ENCODE measurements around the gene MOB3B. TPM values are rescaled to one million over a fixed set of nuclear protein-coding genes. Genes with fewer than 3 reads are reported as not detected.

The MOB3B gene
- total RNA-seq, 3 donors from 2014 or later (not counting 1 experiment from before 2014, with no cell fraction given), result 0.23 to 0.30 (median 0.28) TPM

- Mint-ChIP-seq H3K27me3 (ENCODE audit: low read depth in 2 of 2) (no peaks in the 10 kb centered on the region), H3K36me3 (peaks cover 6% of the 10 kb centered on the region), H3K4me3 (no peak overlapping the region), H3K4me1 (no peaks in the 10 kb centered on the region), H3K9me3 (peaks cover 0 to 3% of the 10 kb centered on the region in 2 donors), H3K27ac (no peak overlapping the region)
- intact Hi-C loops (cut with micrococcal nuclease), result no loop called here
- Histone ChIP-seq H3K36me3 (ENCODE audit: control insufficient read depth, insufficient read depth, low read length) (no peaks in the 10 kb centered on the region), H3K27ac (ENCODE audit: low read length) (no peak overlapping the region), H3K27me3 (ENCODE audit: control insufficient read depth, insufficient read depth, low read length) (no peaks in the 10 kb centered on the region), H3K4me1 (ENCODE audit: control insufficient read depth, insufficient read depth, low read length) (no peaks in the 10 kb centered on the region), H3K9me3 (ENCODE audit: control insufficient read depth, insufficient read depth, low read length) (no peaks in the 10 kb centered on the region), H3K4me3 (ENCODE audit: low read length) (no peak overlapping the region)
- no peak for ATAC-seq
- TF ChIP-seq CTCF (IDR thresholded peaks at IDR 0.05), result no peak
- WGBS (ENCODE audit: insufficient coverage), result 97% methylated on average over 5 of the region's 5 CpGs
- no peak for DNase-seq
Measured at GRCh38 chr9:27408001-27408400, 121.6 kb downstream of the MOB3B start.

- no peak for TF ChIP-seq CTCF (IDR thresholded peaks at IDR 0.05)
Measured at GRCh38 chr9:27407491-27407890, 122.1 kb downstream of the MOB3B start.

GRCh38 chr9:27404661-27405060 lies 125.0 kb downstream of the MOB3B start:
- no peaks in the 10 kb centered on the region for H3K9me3 Mint-ChIP-seq
- no peak for ATAC-seq
- no peaks in the 10 kb centered on the region for H3K36me3 ChIP-seq (ENCODE audit: control insufficient read depth, insufficient read depth, low read length)
- no peaks in the 10 kb centered on the region for H3K9me3 ChIP-seq (ENCODE audit: control insufficient read depth, insufficient read depth, low read length)
- H3K4me3 Mint-ChIP-seq, result no peak overlapping the region
- H3K4me3 ChIP-seq (ENCODE audit: low read length), result no peak overlapping the region
- peaks cover 6% of the 10 kb centered on the region for H3K36me3 Mint-ChIP-seq
- H3K4me1 Mint-ChIP-seq, result no peaks in the 10 kb centered on the region
- H3K27me3 ChIP-seq (ENCODE audit: control insufficient read depth, insufficient read depth, low read length), result no peaks in the 10 kb centered on the region
- H3K27ac Mint-ChIP-seq, result no peak overlapping the region
- H3K27me3 Mint-ChIP-seq (ENCODE audit: low read depth in 2 of 2), result peaks cover 0 to 4% of the 10 kb centered on the region in 2 donors
- no peak for DNase-seq
- H3K27ac ChIP-seq (ENCODE audit: low read length), result no peak overlapping the region
- intact Hi-C loops (cut with micrococcal nuclease), result no loop called here
- TF ChIP-seq CTCF (IDR thresholded peaks at IDR 0.05), result no peak
- no peaks in the 10 kb centered on the region for H3K4me1 ChIP-seq (ENCODE audit: control insufficient read depth, insufficient read depth, low read length)

More at GRCh38 chr9:27407491-27407890, 122.1 kb downstream of the MOB3B start:
- no peak overlapping the region for H3K27ac Mint-ChIP-seq
- Histone ChIP-seq H3K36me3 (ENCODE audit: control insufficient read depth, insufficient read depth, low read length) (no peaks in the 10 kb centered on the region), H3K4me1 (ENCODE audit: control insufficient read depth, insufficient read depth, low read length) (no peaks in the 10 kb centered on the region), H3K27me3 (ENCODE audit: control insufficient read depth, insufficient read depth, low read length) (no peaks in the 10 kb centered on the region), H3K27ac (ENCODE audit: low read length) (no peak overlapping the region), H3K9me3 (ENCODE audit: control insufficient read depth, insufficient read depth, low read length) (no peaks in the 10 kb centered on the region), H3K4me3 (ENCODE audit: low read length) (no peak overlapping the region)
- no peaks in the 10 kb centered on the region for H3K27me3 Mint-ChIP-seq (ENCODE audit: low read depth in 2 of 2)
- 58% methylated on average over 1 of the region's 1 CpG for WGBS (ENCODE audit: insufficient coverage)
- peaks cover 0 to 3% of the 10 kb centered on the region in 2 donors for H3K9me3 Mint-ChIP-seq
- peaks cover 6% of the 10 kb centered on the region for H3K36me3 Mint-ChIP-seq
- ATAC-seq (no peak), DNase-seq (no peak)
- intact Hi-C loops (cut with micrococcal nuclease), result no loop called here
- no peak overlapping the region for H3K4me3 Mint-ChIP-seq
- H3K4me1 Mint-ChIP-seq, result no peaks in the 10 kb centered on the region

GRCh38 chr9:27402626-27403025 lies 127.0 kb downstream of the MOB3B start:
- no peak for ATAC-seq
- no peak overlapping the region for H3K27ac Mint-ChIP-seq

More at GRCh38 chr9:27402626-27403025, 127.0 kb downstream of the MOB3B start:
- no peak for TF ChIP-seq CTCF (IDR thresholded peaks at IDR 0.05)
- intact Hi-C loops (cut with micrococcal nuclease), result no loop called here
- Histone ChIP-seq H3K27me3 (ENCODE audit: control insufficient read depth, insufficient read depth, low read length) (no peaks in the 10 kb centered on the region), H3K4me3 (ENCODE audit: low read length) (no peak overlapping the region), H3K4me1 (ENCODE audit: control insufficient read depth, insufficient read depth, low read length) (no peaks in the 10 kb centered on the region), H3K27ac (ENCODE audit: low read length) (no peak overlapping the region), H3K36me3 (ENCODE audit: control insufficient read depth, insufficient read depth, low read length) (no peaks in the 10 kb centered on the region), H3K9me3 (ENCODE audit: control insufficient read depth, insufficient read depth, low read length) (no peaks in the 10 kb centered on the region)
- 81% methylated on average over 2 of the region's 2 CpGs for WGBS (ENCODE audit: insufficient coverage)
- peaks cover 6% of the 10 kb centered on the region for H3K36me3 Mint-ChIP-seq
- H3K4me1 Mint-ChIP-seq, result no peaks in the 10 kb centered on the region
- H3K9me3 Mint-ChIP-seq, result no peaks in the 10 kb centered on the region
- H3K27me3 Mint-ChIP-seq (ENCODE audit: low read depth in 2 of 2), result peaks cover 0 to 4% of the 10 kb centered on the region in 2 donors
- no peak overlapping the region for H3K4me3 Mint-ChIP-seq
- no peak for DNase-seq

Data from natural killer cell (primary cell).